ENCODE measurements around the gene LY6G5B. TPM values are rescaled to one million over a fixed set of nuclear protein-coding genes. Genes with fewer than 3 reads are reported as not detected.

LY6G5B gene
- total RNA-seq, 4 donors from 2014 or later = 4.2 to 21.3 (median 7.1) TPM

- no peak for TF ChIP-seq POLR2A (IDR thresholded peaks at IDR 0.05)
- intact Hi-C loops (cut with DNase I; ENCODE audit: low total_unique reads) = no loop called here
- H3K4me3 ChIP-seq (ENCODE audit: low read depth, poor library complexity, severe bottlenecking) = no peak overlapping the region
- no peak for DNase-seq (ENCODE audit: low spot score in 2 of 2)
- 82 to 85% methylated on average over 10 of the region's 10 CpGs for WGBS, 2 donors
Measured at GRCh38 chr6:31626952-31627351, 42.8 kb upstream of the LY6G5B start.

- TF ChIP-seq POLR2A (IDR thresholded peaks at IDR 0.05) = no peak
- TF ChIP-seq CTCF (IDR thresholded peaks at IDR 0.05) = no peak
- no peak for DNase-seq (ENCODE audit: low spot score in 2 of 2)
- WGBS, 2 donors = 93 to 94% methylated on average over 19 of the region's 19 CpGs
- intact Hi-C loops (cut with DNase I; ENCODE audit: low total_unique reads) = no loop called here
- no peak overlapping the region for H3K4me3 ChIP-seq (ENCODE audit: low read depth, poor library complexity, severe bottlenecking)
Measured at GRCh38 chr6:31627690-31628287, 42.0 kb upstream of the LY6G5B start.

GRCh38 chr6:31629014-31629413, 40.8 kb upstream of the LY6G5B start:
- DNase-seq (ENCODE audit: low spot score in 2 of 2) = no peak
- 90 to 93% methylated on average over 7 of the region's 7 CpGs for WGBS, 2 donors
- no peak for TF ChIP-seq POLR2A (IDR thresholded peaks at IDR 0.05)
- no peak for TF ChIP-seq CTCF (IDR thresholded peaks at IDR 0.05)

DNA sequence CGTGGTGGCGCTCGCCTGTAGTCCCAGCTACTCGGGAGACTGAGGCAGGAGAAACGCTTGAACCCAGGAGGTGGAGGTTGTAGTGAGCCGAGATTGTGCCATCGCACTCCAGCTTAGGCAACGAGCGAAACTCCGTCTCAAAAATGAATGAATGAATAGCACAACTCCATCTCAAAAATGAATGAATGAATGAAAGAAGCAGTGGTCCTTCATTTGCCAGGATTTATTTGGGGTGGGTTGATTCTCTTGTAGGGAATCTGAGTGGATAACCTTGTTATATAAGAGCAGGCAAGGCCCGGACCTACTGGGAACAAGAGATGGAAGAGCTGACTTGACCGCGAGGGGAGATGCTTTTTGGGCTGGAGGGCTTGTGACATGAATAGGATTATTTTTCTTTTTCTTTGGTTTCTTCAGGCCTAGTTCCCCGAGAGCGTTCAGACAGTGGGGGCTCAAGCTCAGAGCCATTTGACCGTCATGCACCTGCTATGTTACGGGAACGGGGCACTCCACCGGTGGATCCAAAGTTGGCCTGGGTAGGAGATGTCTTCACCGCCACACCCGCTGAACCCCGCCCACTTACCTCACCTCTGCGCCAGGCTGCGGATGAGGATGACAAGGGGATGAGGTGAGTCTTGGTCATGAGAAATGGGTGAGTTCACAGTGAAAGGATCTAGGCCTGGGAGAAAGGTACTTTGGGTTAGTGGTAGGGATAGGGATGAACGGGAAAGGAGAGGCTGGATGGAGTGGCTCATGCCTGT, 39.4 kb upstream of the LY6G5B start:
- intact Hi-C loops (cut with DNase I; ENCODE audit: low total_unique reads) = no loop called here
- no peak for DNase-seq (ENCODE audit: low spot score in 2 of 2)
- TF ChIP-seq POLR2A (IDR thresholded peaks at IDR 0.05) (no peak), CTCF (IDR thresholded peaks at IDR 0.05) (no peak)
- 79 to 85% methylated on average over 25 of the region's 25 CpGs for WGBS, 2 donors
- no peak overlapping the region for H3K4me3 ChIP-seq (ENCODE audit: low read depth, poor library complexity, severe bottlenecking)

More at GRCh38 chr6:31629014-31629413, 40.8 kb upstream of the LY6G5B start:
- intact Hi-C loops (cut with DNase I; ENCODE audit: low total_unique reads) = no loop called here
- H3K4me3 ChIP-seq (ENCODE audit: low read depth, poor library complexity, severe bottlenecking) = no peak overlapping the region

DNA sequence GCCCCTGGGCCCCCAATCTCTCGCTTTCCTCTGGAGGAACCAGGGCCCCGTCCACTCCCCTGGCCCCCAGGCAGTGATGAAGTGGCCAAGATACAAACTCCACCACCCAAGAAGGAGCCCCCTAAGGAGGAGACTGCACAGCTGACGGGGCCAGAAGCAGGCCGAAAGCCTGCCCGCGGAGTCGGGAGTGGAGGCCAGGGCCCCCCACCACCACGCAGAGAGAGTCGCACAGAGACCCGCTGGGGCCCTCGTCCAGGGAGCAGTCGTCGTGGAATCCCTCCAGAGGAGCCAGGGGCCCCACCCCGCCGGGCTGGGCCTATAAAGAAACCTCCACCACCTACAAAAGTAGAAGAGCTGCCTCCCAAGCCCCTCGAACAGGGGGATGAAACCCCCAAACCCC, 38.6 kb upstream of the LY6G5B start:
- DNase-seq (ENCODE audit: low spot score in 2 of 2) = no peak
- intact Hi-C loops (cut with DNase I; ENCODE audit: low total_unique reads) = no loop called here
- TF ChIP-seq POLR2A (IDR thresholded peaks at IDR 0.05) = no peak
- no peak for TF ChIP-seq CTCF (IDR thresholded peaks at IDR 0.05)
- 83 to 87% methylated on average over 15 to 16 of the region's 16 CpGs for WGBS, 2 donors
- no peak overlapping the region for H3K4me3 ChIP-seq (ENCODE audit: low read depth, poor library complexity, severe bottlenecking)

DNA sequence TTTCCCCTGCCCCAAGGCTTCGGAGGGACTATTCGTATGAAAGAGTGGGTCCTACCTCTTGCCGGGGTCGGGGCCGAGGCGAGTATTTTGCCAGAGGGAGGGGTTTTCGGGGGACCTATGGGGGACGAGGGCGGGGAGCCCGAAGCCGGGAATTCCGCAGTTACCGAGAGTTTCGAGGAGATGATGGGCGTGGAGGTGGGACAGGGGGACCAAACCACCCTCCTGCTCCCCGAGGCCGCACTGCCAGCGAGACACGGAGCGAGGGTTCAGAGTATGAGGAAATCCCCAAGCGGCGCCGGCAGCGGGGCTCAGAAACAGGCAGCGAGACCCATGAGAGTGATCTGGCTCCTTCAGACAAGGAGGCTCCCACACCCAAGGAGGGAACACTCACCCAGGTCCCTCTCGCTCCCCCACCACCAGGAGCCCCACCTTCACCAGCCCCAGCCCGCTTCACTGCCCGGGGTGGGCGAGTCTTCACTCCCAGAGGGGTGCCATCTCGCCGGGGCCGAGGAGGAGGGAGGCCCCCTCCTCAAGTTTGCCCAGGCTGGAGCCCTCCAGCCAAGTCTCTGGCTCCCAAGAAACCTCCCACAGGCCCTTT, 38.0 kb upstream of the LY6G5B start:
- 85 to 87% methylated on average over 27 to 32 of the region's 32 CpGs for WGBS, 2 donors
- H3K4me3 ChIP-seq (ENCODE audit: low read depth, poor library complexity, severe bottlenecking) = no peak overlapping the region
- DNase-seq (ENCODE audit: low spot score in 2 of 2) = no peak
- intact Hi-C loops (cut with DNase I; ENCODE audit: low total_unique reads) = no loop called here
- TF ChIP-seq POLR2A (IDR thresholded peaks at IDR 0.05) (no peak), CTCF (IDR thresholded peaks at IDR 0.05) (no peak)
